ENCODE results near the gene PLAC1. TPM values are rescaled to one million over a fixed set of nuclear protein-coding genes. Genes with fewer than 3 reads are reported as not detected.

Gene PLAC1
- total and polyA plus RNA-seq, 2 of the 4 experiments (the other 2 are of a cell fraction), result 0.36 to 0.74 TPM

DNA sequence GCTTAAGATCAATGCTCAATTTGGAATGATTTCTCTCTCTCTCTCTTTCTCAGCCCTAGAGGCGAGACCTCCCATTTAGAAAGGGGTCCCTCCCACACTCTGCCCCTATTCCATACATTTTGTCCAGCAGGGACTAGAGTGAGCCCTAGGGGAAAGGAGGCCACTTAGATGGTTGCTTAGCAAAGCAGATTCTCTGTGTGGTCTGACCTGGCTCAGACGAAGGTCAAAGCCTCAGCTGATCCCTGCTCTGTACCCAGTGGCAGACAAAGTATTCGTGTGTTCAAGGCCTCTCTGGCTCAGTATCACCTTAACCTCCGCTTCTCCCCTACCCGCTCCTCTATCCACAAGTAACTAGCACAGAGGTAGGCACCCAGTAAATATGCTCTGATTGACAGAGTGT is 120.0 kb downstream of the PLAC1 start:
- H4K91ac ChIP-seq (ENCODE audit: insufficient read depth, low read depth, low read length), result no peak overlapping the region
- DNase-seq, result no peak
- no peak overlapping the region for H2BK5ac ChIP-seq (ENCODE audit: low read depth, low read length, poor library complexity, severe bottlenecking)
- H4K5ac ChIP-seq (ENCODE audit: low read depth, low read length), result no peak overlapping the region
- H2BK15ac ChIP-seq (ENCODE audit: low read depth, low read length), result peak overlapping the region; percentile 25; the same call in 2 of the 3 replicates
- H3K36me3 ChIP-seq (ENCODE audit: control insufficient read depth, insufficient read depth, low read length), result no peaks in the 10 kb centered on the region
- H2AK9ac ChIP-seq (replicated peaks; ENCODE audit: low read depth, low read length, poor library complexity), result no peak overlapping the region
- no peak overlapping the region; a peak in 1 of 4 replicates for H4K8ac ChIP-seq (ENCODE audit: low read depth in 2 of 2, low read length in 2 of 2)
- H3K23ac ChIP-seq (ENCODE audit: low read depth, low read length), result no peak overlapping the region
- H3K9me3 ChIP-seq (ENCODE audit: control insufficient read depth, insufficient read depth, low read length), result no peaks in the 10 kb centered on the region
- no peak overlapping the region for H3K4me2 ChIP-seq (ENCODE audit: low read depth, low read length)
- no peak overlapping the region for H3K27ac ChIP-seq (ENCODE audit: insufficient read depth, low read length)
- no peak overlapping the region for H3K18ac ChIP-seq (ENCODE audit: low read depth, low read length)
- H3K4ac ChIP-seq (ENCODE audit: low read depth, low read length), result peak overlapping the region; percentile 50; the same call in 1 of the 2 replicates
- H3K4me1 ChIP-seq (ENCODE audit: control insufficient read depth, insufficient read depth, low read length), result peaks cover 14% of the 10 kb centered on the region
- dilution Hi-C loops (cut with HindIII; ENCODE audit: low sequenced_read_pairs, unreplicated experiment) (no loop called here), intact Hi-C loops (cut with micrococcal nuclease) (no loop called here), in situ Hi-C loops (cut with MboI; ENCODE audit: low sequenced_read_pairs) (no loop called here)
- ChIA-PET POLR2A (ENCODE audit: unreplicated experiment) (no interaction called here), CTCF (no interaction called here)
- H2BK20ac ChIP-seq (ENCODE audit: low read depth, low read length), result no peak overlapping the region; the same call in 1 of the 2 replicates
- no peak overlapping the region for H2AK5ac ChIP-seq (ENCODE audit: low read depth, low read length)
- peaks cover 8% of the 10 kb centered on the region for H3K9me1 ChIP-seq (ENCODE audit: insufficient read depth, low read length)
- no TSS peak for BruUV-seq (replicated peaks)
- 30% methylated on average over 2 of the region's 5 CpGs; no CpG with 5 or more reads in 1 of the 2 experiments for WGBS, 2 experiments (ENCODE audit: extremely low coverage in 2 of 2, insufficient read length in 1 of 2)
- H3K14ac ChIP-seq (replicated peaks; ENCODE audit: low read depth, low read length), result peak overlapping the region; percentile 45; the same call in 1 of the 2 replicates
- no peak overlapping the region for H3K56ac ChIP-seq (ENCODE audit: extremely low read depth, insufficient read depth, low read length)
- H2AFZ ChIP-seq (replicated peaks; ENCODE audit: low read length, poor library complexity), result no peak overlapping the region
- peak overlapping the region; percentile 69 for H2BK120ac ChIP-seq (ENCODE audit: low read depth, low read length)
- no peaks in the 10 kb centered on the region for H3K79me1 ChIP-seq (ENCODE audit: low read depth in 1 of 2, low read length in 2 of 2)
- H3K27me3 ChIP-seq (ENCODE audit: control insufficient read depth, insufficient read depth, low read length), result no peaks in the 10 kb centered on the region
- ATAC-seq (ENCODE audit: low read depth), result no peak
- no peaks in the 10 kb centered on the region for H4K20me1 ChIP-seq (ENCODE audit: insufficient read depth, low read length)
- TF ChIP-seq MAFK (IDR thresholded peaks at IDR 0.05; ENCODE audit: low read depth, low read length), result no peak
- no peak for TF ChIP-seq BHLHE40 (IDR thresholded peaks at IDR 0.05; ENCODE audit: low read depth, low read length)
- no peak for TF ChIP-seq FOS (IDR thresholded peaks at IDR 0.05; ENCODE audit: low read depth, low read length)
- TF ChIP-seq MXI1 (IDR thresholded peaks at IDR 0.05; ENCODE audit: borderline replicate concordance, low read depth, low read length), result no peak
- no peak for TF ChIP-seq MAZ (IDR thresholded peaks at IDR 0.05; ENCODE audit: borderline replicate concordance, low read depth, low read length)
- TF ChIP-seq RCOR1 (IDR thresholded peaks at IDR 0.05; ENCODE audit: insufficient replicate concordance, low read length), result no peak
- no peak for TF ChIP-seq NFE2L2 (IDR thresholded peaks at IDR 0.05; ENCODE audit: low read depth, low read length)
- TF ChIP-seq CHD1 (IDR thresholded peaks at IDR 0.05; ENCODE audit: low read depth, low read length), result no peak
- TF ChIP-seq, protein P1, sequence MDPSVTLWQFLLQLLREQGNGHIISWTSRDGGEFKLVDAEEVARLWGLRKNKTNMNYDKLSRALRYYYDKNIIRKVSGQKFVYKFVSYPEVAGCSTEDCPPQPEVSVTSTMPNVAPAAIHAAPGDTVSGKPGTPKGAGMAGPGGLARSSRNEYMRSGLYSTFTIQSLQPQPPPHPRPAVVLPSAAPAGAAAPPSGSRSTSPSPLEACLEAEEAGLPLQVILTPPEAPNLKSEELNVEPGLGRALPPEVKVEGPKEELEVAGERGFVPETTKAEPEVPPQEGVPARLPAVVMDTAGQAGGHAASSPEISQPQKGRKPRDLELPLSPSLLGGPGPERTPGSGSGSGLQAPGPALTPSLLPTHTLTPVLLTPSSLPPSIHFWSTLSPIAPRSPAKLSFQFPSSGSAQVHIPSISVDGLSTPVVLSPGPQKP (IDR thresholded peaks at IDR 0.05; ENCODE audit: borderline replicate concordance, low read depth, low read length), result no peak
- no peak for TF ChIP-seq RFX5 (IDR thresholded peaks at IDR 0.05; ENCODE audit: low read depth, low read length)
- TF ChIP-seq, protein P2, sequence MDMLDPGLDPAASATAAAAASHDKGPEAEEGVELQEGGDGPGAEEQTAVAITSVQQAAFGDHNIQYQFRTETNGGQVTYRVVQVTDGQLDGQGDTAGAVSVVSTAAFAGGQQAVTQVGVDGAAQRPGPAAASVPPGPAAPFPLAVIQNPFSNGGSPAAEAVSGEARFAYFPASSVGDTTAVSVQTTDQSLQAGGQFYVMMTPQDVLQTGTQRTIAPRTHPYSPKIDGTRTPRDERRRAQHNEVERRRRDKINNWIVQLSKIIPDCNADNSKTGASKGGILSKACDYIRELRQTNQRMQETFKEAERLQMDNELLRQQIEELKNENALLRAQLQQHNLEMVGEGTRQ (IDR thresholded peaks at IDR 0.05; ENCODE audit: low read depth, low read length), result no peak
- TF ChIP-seq, protein P3, sequence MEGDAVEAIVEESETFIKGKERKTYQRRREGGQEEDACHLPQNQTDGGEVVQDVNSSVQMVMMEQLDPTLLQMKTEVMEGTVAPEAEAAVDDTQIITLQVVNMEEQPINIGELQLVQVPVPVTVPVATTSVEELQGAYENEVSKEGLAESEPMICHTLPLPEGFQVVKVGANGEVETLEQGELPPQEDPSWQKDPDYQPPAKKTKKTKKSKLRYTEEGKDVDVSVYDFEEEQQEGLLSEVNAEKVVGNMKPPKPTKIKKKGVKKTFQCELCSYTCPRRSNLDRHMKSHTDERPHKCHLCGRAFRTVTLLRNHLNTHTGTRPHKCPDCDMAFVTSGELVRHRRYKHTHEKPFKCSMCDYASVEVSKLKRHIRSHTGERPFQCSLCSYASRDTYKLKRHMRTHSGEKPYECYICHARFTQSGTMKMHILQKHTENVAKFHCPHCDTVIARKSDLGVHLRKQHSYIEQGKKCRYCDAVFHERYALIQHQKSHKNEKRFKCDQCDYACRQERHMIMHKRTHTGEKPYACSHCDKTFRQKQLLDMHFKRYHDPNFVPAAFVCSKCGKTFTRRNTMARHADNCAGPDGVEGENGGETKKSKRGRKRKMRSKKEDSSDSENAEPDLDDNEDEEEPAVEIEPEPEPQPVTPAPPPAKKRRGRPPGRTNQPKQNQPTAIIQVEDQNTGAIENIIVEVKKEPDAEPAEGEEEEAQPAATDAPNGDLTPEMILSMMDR (conservative IDR thresholded peaks at IDR 0.05; ENCODE audit: low read depth, low read length), result no peak
- TF ChIP-seq POLR2A (IDR thresholded peaks at IDR 0.05; ENCODE audit: low read depth, low read length), result no peak
- no peak for TF ChIP-seq SMC3 (IDR thresholded peaks at IDR 0.05; ENCODE audit: low read depth, low read length)
- TF ChIP-seq RAD21 (IDR thresholded peaks at IDR 0.05; ENCODE audit: low read length), result no peak
- TF ChIP-seq CEBPB (IDR thresholded peaks at IDR 0.05; ENCODE audit: low read depth, low read length), result no peak
- no peak overlapping the region for H3K9ac ChIP-seq (ENCODE audit: low read depth, low read length)
- H3K4me3 ChIP-seq (ENCODE audit: insufficient read depth, low read depth, low read length), result no peak overlapping the region

All from IMR-90 (cell line).